Common myeloid progenitor, CD34-positive (primary cell): Measurements from ENCODE around the gene CNTNAP5.

Experiments used
- CTCF ChIA-PET: fragments of 350-600 bp; sonication (Branson Sonifier 250); formaldehyde crosslinking; loops from one replicate; lab custom pipeline; 2021; ENCODE audit warnings: antibody characterized with exemption; lab: Charles Lee
- POLR2A ChIA-PET: fragments of 350-600 bp; sonication (Branson Sonifier 250); formaldehyde crosslinking; loops from one replicate; lab custom pipeline; 2021; ENCODE audit warnings: antibody characterized with exemption; lab: Charles Lee
- DNase-seq, 3 donors: peaks; one replicate each; pipeline versions ENCODE4 v3.0.0 to v3.0.0-alpha.2; 2013
- H3K27ac ChIP-seq, 2 experiments: 1 replicate in 1 of 2; 2 replicates in 1 of 2; pipeline ENCODE4 v1.7.0; 2013; ENCODE audit warnings: inconsistent platforms in 2 of 2, low read length in 2 of 2, mild to moderate bottlenecking in 2 of 2, low read depth in 1 of 2, moderate library complexity in 1 of 2; ENCODE audit not compliant: severe bottlenecking in 2 of 2, insufficient read depth in 1 of 2, poor library complexity in 1 of 2
- H3K27me3 ChIP-seq, 5 experiments: replicated peaks in 2 of 5; 1 replicate in 3 of 5; 2 replicates in 2 of 5; pipeline versions ENCODE4 v1.6.1 to v1.7.0; 2013; ENCODE audit warnings: low read length in 4 of 5, mild to moderate bottlenecking in 2 of 5, moderate library complexity in 2 of 5, inconsistent platforms in 1 of 5; ENCODE audit not compliant: insufficient read depth in 5 of 5, control insufficient read depth in 4 of 5
- H3K36me3 ChIP-seq, 4 experiments: 1 replicate in 2 of 4; 2 replicates in 2 of 4; pipeline versions ENCODE4 v1.6.1 to v1.7.0; 2013; ENCODE audit warnings: low read length in 3 of 4, control low read depth in 1 of 4, mild to moderate bottlenecking in 1 of 4; ENCODE audit not compliant: control insufficient read depth in 4 of 4, insufficient read depth in 4 of 4
- H3K4me1 ChIP-seq, 4 experiments: 1 replicate in 3 of 4; 2 replicates in 1 of 4; pipeline versions ENCODE4 v1.6.1 to v1.7.1; 2013; ENCODE audit warnings: low read length in 3 of 4, mild to moderate bottlenecking in 3 of 4, control low read depth in 1 of 4, inconsistent platforms in 1 of 4, moderate library complexity in 1 of 4; ENCODE audit not compliant: control insufficient read depth in 4 of 4, insufficient read depth in 4 of 4; ENCODE audit errors: control extremely low read depth in 1 of 4
- H3K4me3 ChIP-seq, 7 experiments: 1 replicate in 4 of 7; 2 replicates in 3 of 7; pipeline versions ENCODE4 v1.5.1 to v1.7.0; 2013; ENCODE audit warnings: mild to moderate bottlenecking in 7 of 7, low read length in 6 of 7, moderate library complexity in 6 of 7, inconsistent platforms in 2 of 7, low read depth in 2 of 7, control low read depth in 1 of 7; ENCODE audit not compliant: insufficient read depth in 4 of 7, control insufficient read depth in 1 of 7; ENCODE audit errors: extremely low read depth in 1 of 7
- H3K9me3 ChIP-seq, 5 experiments: 1 replicate in 4 of 5; 2 replicates in 1 of 5; pipeline versions ENCODE4 v1.6.1 to v1.7.1; 2013; ENCODE audit warnings: low read length in 4 of 5, mild to moderate bottlenecking in 2 of 5, inconsistent platforms in 1 of 5, low read depth in 1 of 5, moderate library complexity in 1 of 5; ENCODE audit not compliant: control insufficient read depth in 4 of 5, insufficient read depth in 2 of 5; ENCODE audit errors: control extremely low read depth in 1 of 5
- WGBS: methylation state at CpG from one replicate; pipeline ENCODE4 v1.1.5; 2013; ENCODE audit not compliant: insufficient coverage; 5-methylcytosine and 5-hydroxymethylcytosine counted together

Gene CNTNAP5

DNA sequence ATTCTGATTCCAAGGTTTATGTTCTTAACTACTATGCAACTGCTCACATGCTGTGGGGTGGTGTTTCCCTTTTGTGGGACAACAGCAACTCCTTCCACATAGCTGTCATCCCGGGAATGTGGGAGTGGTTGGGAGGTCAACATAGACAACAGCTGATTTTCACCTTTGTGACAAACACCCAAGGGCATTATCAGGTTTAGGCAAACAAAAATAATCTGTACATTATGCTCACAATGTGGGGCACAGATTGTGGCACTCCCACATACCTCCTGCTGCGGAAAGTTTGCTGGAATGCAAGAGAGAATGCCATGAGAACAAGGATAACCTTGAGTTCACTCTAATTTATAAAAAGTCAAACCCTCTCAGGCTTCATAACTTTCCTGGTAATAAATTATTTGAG, 582.6 kb downstream of the CNTNAP5 start:
- ChIA-PET CTCF (no interaction called here), POLR2A (no interaction called here)
- no peak for DNase-seq
- Histone ChIP-seq H3K36me3 (no peaks in the 10 kb centered on the region), H3K4me3 (no peak overlapping the region), H3K9me3 (no peaks in the 10 kb centered on the region), H3K4me1 (no peaks in the 10 kb centered on the region), H3K27ac (no peak overlapping the region), H3K27me3 (no peaks in the 10 kb centered on the region)
- WGBS, result no CpG with 5 or more reads among the region's 2 CpGs

- ChIA-PET CTCF (no interaction called here), POLR2A (no interaction called here)
- no peak for DNase-seq
- Histone ChIP-seq H3K4me3 (no peak overlapping the region), H3K27ac (no peak overlapping the region), H3K27me3 (no peaks in the 10 kb centered on the region), H3K4me1 (no peaks in the 10 kb centered on the region), H3K36me3 (no peaks in the 10 kb centered on the region), H3K9me3 (no peaks in the 10 kb centered on the region)
- WGBS, result 93% methylated on average over 3 of the region's 6 CpGs
Observed at GRCh38 chr2:124609667-124610066, 584.6 kb downstream of the CNTNAP5 start.

DNA sequence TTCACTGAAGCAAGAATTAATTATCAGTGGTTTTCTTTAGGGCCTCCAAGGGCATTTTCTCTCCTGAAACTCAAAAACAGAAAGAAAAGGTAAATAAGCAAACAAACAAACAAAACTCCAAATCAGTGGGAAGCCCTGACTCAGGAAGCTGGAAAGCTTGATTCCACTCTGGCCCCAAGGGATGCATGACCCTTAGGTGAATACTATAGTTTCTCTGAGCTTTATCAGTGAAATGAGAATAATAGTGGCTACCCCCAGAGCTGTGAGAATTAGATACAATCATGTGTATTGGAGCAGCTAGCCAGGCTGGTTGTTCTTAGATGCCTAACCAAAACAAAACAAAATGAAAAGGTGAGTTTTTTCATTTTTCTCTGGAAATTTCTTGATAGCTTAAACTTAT, 585.1 kb downstream of the CNTNAP5 start:
- no peak for DNase-seq
- no peak overlapping the region for H3K27ac ChIP-seq
- no peak overlapping the region for H3K4me3 ChIP-seq
- no peaks in the 10 kb centered on the region for H3K9me3 ChIP-seq
- no peaks in the 10 kb centered on the region for H3K27me3 ChIP-seq
- ChIA-PET CTCF (no interaction called here), POLR2A (no interaction called here)
- H3K36me3 ChIP-seq, result no peaks in the 10 kb centered on the region
- no peaks in the 10 kb centered on the region for H3K4me1 ChIP-seq

GRCh38 chr2:124610866-124611265, 585.8 kb downstream of the CNTNAP5 start:
- DNase-seq, result no peak
- ChIA-PET POLR2A (no interaction called here), CTCF (no interaction called here)
- H3K36me3 ChIP-seq, result no peaks in the 10 kb centered on the region
- H3K4me3 ChIP-seq, result no peak overlapping the region
- no peaks in the 10 kb centered on the region for H3K27me3 ChIP-seq
- H3K9me3 ChIP-seq, result no peaks in the 10 kb centered on the region
- no peaks in the 10 kb centered on the region for H3K4me1 ChIP-seq
- no peak overlapping the region for H3K27ac ChIP-seq
- 92% methylated on average over 10 of the region's 10 CpGs for WGBS

GRCh38 chr2:124623560-124623959, 598.5 kb downstream of the CNTNAP5 start:
- DNase-seq, result no peak
- H3K36me3 ChIP-seq, result no peaks in the 10 kb centered on the region
- H3K27me3 ChIP-seq, result no peaks in the 10 kb centered on the region
- no peaks in the 10 kb centered on the region for H3K9me3 ChIP-seq
- H3K4me1 ChIP-seq, result no peaks in the 10 kb centered on the region
- CTCF ChIA-PET, result no interaction called here
- no peak overlapping the region for H3K4me3 ChIP-seq
- POLR2A ChIA-PET, result no interaction called here
- H3K27ac ChIP-seq, result no peak overlapping the region

DNA sequence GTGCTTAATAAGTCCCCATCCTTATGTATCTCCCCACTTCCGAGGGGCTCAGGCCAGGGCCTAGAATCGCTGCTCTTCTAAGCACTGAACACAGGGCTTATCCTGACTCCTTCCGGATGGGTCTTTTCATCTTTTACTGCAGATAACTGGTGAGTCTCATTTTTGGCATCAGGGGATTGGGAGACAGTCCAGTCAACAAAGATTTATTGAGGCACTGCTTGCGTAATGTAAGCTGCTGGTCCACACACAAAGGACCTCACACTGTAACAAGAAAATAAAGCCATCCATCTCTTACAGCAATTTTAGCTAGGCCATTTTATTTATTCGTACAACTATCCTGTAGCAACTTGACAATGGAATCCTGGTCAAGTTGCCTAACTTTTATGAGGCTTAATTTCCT, 600.5 kb downstream of the CNTNAP5 start:
- WGBS, result 97% methylated on average over 5 of the region's 5 CpGs
- CTCF ChIA-PET, result no interaction called here
- H3K4me1 ChIP-seq, result no peaks in the 10 kb centered on the region

GRCh38 chr2:124626993-124627392, 601.9 kb downstream of the CNTNAP5 start:
- Histone ChIP-seq H3K9me3 (no peaks in the 10 kb centered on the region), H3K4me1 (no peaks in the 10 kb centered on the region), H3K36me3 (no peaks in the 10 kb centered on the region), H3K4me3 (no peak overlapping the region), H3K27ac (no peak overlapping the region), H3K27me3 (no peaks in the 10 kb centered on the region)
- no peak for DNase-seq
- POLR2A ChIA-PET, result no interaction called here
- 95% methylated on average over 5 of the region's 5 CpGs for WGBS
- CTCF ChIA-PET, result no interaction called here

More for the DNA sequence above, 600.5 kb downstream of the CNTNAP5 start:
- no peak for DNase-seq
- Histone ChIP-seq H3K27me3 (no peaks in the 10 kb centered on the region), H3K27ac (no peak overlapping the region), H3K36me3 (no peaks in the 10 kb centered on the region), H3K4me3 (no peak overlapping the region), H3K9me3 (no peaks in the 10 kb centered on the region)
- POLR2A ChIA-PET, result no interaction called here
